GM23248 (cell line): ENCODE results near the gene SRC. TPM values are rescaled to one million over a fixed set of nuclear protein-coding genes. Genes with fewer than 3 reads are reported as not detected.
A peak's percentile ranks its signal among the peaks of the same experiment; 100 is the strongest.

Experiments
- DNase-seq: peaks from one replicate; pipeline ENCODE4 v3.0.0-alpha.2; 2015
- H2AFZ ChIP-seq: fragments of 200-600 bp; sonication (generic); 2 replicates; pipeline ENCODE4 v1.6.1; 2016; ENCODE audit warnings: antibody characterized with exemption
- H3F3A ChIP-seq: fragments of 200-600 bp; sonication (generic); 2 replicates; pipeline ENCODE4 v1.6.1; 2016; ENCODE audit warnings: mild to moderate bottlenecking, antibody characterized with exemption, mixed run types; ENCODE audit not compliant: insufficient read depth
- H3K27ac ChIP-seq: fragments of 200-600 bp; sonication (generic); 2 replicates; pipeline ENCODE4 v1.5.1; 2016; ENCODE audit warnings: mild to moderate bottlenecking
- H3K27me3 ChIP-seq: fragments of 200-600 bp; sonication (generic); replicated peaks from 2 replicates; pipeline ENCODE4 v1.6.1; 2016; ENCODE audit warnings: mild to moderate bottlenecking; ENCODE audit not compliant: insufficient read depth
- H3K36me3 ChIP-seq: fragments of 200-600 bp; sonication (generic); 2 replicates; pipeline ENCODE4 v1.6.1; 2016; ENCODE audit warnings: low read depth, mild to moderate bottlenecking
- H3K4me1 ChIP-seq: fragments of 200-600 bp; sonication (generic); 2 replicates; pipeline ENCODE4 v1.6.1; 2016; ENCODE audit warnings: mild to moderate bottlenecking; ENCODE audit not compliant: insufficient read depth
- H3K4me2 ChIP-seq: fragments of 200-600 bp; sonication (generic); one replicate; pipeline ENCODE4 v1.6.1; 2016; ENCODE audit warnings: mild to moderate bottlenecking; ENCODE audit not compliant: unreplicated experiment
- H3K4me3 ChIP-seq: fragments of 200-600 bp; sonication (generic); 2 replicates; pipeline ENCODE4 v1.5.1; 2016; ENCODE audit warnings: mild to moderate bottlenecking
- H3K79me2 ChIP-seq: fragments of 200-600 bp; sonication (generic); 2 replicates; pipeline ENCODE4 v1.6.1; 2016; ENCODE audit warnings: mild to moderate bottlenecking; ENCODE audit not compliant: insufficient read depth
- H3K9ac ChIP-seq: fragments of 200-600 bp; sonication (generic); 2 replicates; pipeline ENCODE4 v1.6.1; 2016; ENCODE audit warnings: mild to moderate bottlenecking
- H3K9me2 ChIP-seq: fragments of 200-600 bp; sonication (generic); 2 replicates; pipeline ENCODE4 v1.6.1; 2016; ENCODE audit warnings: mixed run types, mild to moderate bottlenecking, moderate library complexity; ENCODE audit not compliant: insufficient read depth
- H3K9me3 ChIP-seq: fragments of 200-600 bp; sonication (generic); one replicate; pipeline ENCODE4 v1.6.1; 2017; ENCODE audit warnings: low read depth
- H4K20me1 ChIP-seq: fragments of 200-600 bp; sonication (generic); 2 replicates; pipeline ENCODE4 v1.6.0; 2016; ENCODE audit not compliant: insufficient read depth
- EZH2 ChIP-seq: fragments of 200-600 bp; sonication (generic); IDR thresholded peaks from 2 replicates; pipeline ENCODE4 v1.6.1; 2018; ENCODE audit warnings: antibody characterized with exemption, mild to moderate bottlenecking; ENCODE audit not compliant: insufficient read depth, poor library complexity, severe bottlenecking
- EZH2phosphoT487 ChIP-seq: fragments of 200-600 bp; sonication (generic); IDR thresholded peaks from 2 replicates; pipeline ENCODE4 v1.6.1; 2018; ENCODE audit warnings: antibody characterized with exemption, moderate library complexity, mild to moderate bottlenecking, low read depth; ENCODE audit not compliant: insufficient read depth
- WGBS, 2 experiments: methylation state at CpG; one replicate each; pipeline ENCODE4 v1.1.6; 2015 to 2017; ENCODE audit warnings: low lambda C conversion rate in 2 of 2, low coverage in 1 of 2; ENCODE audit errors: missing lambda C conversion rate in 2 of 2; 5-methylcytosine and 5-hydroxymethylcytosine counted together
- in situ Hi-C: fragments of 300-500 bp; cut with MboI; formaldehyde crosslinking; loops from 2 replicates; pipeline ENCODE4 v1.15.0; 2020
- polyA plus RNA-seq: library from polyadenylated mRNA; unstranded; fragments of >200 nt; fragmentation: Nextera tagmentation; extraction: Ambion mirVana; gene quantifications from 2 replicates; pipeline ENCODE4 v1.2.1, GENCODE V29; 2016
- total RNA-seq: library from RNA; depleted of rRNA; stranded (reverse); fragments of >200 nt; shearing (Covaris generic); gene quantifications from 2 replicates; pipeline ENCODE4 v1.2.3, GENCODE V29; 2014

The SRC gene
- total and polyA plus RNA-seq, 2 experiments from 2014 or later, result 17.0 to 28.6 TPM

DNA sequence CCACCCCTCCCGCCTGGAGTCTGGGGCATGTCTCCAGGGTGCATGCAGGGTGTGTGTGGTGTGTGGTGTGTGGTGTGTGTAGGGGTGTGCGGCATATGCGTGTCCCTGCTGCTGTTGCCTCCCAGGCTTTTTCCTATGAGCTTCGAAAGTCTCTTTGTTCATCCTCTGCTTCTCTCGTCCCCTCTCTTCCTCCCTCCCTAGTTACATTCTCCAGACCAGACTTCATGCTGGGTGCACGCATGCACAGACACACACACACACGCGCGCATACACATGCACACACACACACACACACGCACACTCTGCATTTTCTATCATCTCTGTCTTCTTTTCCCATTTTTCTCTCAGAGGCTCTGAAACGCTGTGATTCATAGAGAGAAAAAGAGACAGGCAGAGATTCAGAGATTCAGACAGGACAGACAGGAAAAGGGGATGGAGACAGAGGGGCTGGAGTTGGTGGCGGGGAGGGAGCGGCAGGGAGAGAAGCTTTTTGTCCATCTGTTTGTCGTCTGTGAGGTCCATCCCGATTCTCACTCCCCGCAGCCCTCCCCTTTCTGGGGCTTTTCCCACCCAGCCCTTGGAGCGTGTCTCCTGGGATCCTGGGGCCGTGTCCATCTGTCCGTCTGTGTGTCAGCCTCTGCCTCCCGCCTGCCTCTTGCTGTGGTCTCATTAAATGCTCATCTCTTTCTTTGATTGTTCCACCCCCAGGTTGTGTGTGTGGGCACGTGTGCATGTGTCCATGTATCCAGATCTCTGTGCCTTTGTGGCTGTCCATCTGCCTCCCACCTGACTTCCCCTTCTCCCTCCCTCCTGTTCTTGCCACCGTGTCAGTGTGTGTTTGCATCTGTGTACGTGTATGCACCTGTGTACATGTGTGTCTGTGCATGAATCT, 62.6 kb downstream of the SRC start:
- Histone ChIP-seq H3K4me3 (no peak overlapping the region), H3K27ac (no peak overlapping the region), H3K79me2 (no peaks in the 10 kb centered on the region), H3K9me2 (no peaks in the 10 kb centered on the region), H3K4me1 (peaks cover 15% of the 10 kb centered on the region), H2AFZ (no peak overlapping the region), H3K4me2 (no peak overlapping the region), H3K9ac (no peak overlapping the region), H3K27me3 (peaks cover 9% of the 10 kb centered on the region; the same call in 1 of the 2 replicates), H3F3A (peaks cover 23% of the 10 kb centered on the region; the same call in 1 of the 2 replicates), H3K9me3 (no peaks in the 10 kb centered on the region), H4K20me1 (no peaks in the 10 kb centered on the region), H3K36me3 (no peaks in the 10 kb centered on the region)
- in situ Hi-C loops, result no loop called here
- 6 to 9% methylated on average over 22 to 23 of the region's 23 CpGs for WGBS, 2 experiments
- no peak for TF ChIP-seq EZH2phosphoT487
- no peak for TF ChIP-seq EZH2
- DNase-seq, result peak; percentile 32

DNA sequence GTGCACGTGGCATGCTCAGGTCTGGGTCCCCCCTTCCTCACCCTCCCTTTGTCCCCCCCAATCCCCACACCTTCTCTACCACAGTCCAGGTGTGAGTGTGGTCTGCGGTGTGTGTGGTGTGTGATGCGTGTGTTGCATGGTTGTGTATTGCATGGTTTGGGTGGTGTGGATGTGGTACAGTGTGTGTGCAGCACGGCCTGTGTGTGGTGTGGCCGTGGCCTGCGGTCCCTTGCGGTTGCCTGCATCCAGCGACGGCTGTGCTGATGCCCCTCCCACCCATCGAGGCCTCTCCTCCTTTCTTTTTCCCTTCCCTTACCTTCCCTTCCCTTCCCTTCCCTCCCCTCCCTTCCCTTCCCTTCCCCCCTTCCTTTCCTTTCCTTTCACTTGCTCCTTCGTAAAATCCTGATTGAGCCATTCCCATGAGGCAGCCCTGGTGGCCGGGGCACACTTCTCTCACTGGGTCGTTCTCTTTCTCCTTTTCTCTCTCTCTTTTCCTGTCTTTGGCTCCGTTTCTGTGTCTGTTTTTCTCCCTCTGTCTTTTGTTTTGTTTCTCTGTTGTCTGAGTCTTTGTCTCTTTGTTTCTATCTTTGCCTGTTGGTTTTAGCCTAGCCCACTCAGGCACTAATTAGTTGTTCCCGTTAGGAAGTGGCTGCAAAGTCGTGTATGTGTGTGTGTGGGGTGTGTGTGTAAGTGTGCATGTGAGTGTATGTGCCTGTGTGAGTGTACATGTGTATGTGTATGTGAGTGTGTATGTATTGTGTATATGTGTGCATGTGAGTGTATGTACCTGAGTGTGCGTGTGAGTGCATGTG, 65.7 kb downstream of the SRC start:
- 23 to 30% methylated on average over 10 to 17 of the region's 17 CpGs for WGBS, 2 experiments
- DNase-seq, result peak; percentile 36
- in situ Hi-C loops, result no loop called here

DNA sequence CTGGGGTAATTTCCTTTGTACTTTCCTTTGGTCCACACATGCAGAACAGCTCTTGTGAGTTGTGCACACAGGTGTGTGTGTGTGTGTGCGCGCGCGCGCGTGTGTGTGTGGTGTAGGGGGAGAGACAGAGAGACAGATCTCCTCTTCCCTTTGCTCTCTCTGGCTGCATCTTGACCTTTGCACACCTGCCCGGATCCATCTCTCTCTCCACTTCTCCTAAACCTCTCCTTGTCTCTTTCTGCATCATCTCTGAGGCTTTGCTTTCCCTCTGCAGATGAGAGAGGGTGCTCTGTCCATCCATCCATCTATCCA, 67.0 kb downstream of the SRC start:
- H3K9me3 ChIP-seq, result no peaks in the 10 kb centered on the region
- H3K9ac ChIP-seq, result no peak overlapping the region
- no peak overlapping the region for H3K4me3 ChIP-seq
- H3K27me3 ChIP-seq, result peaks cover 9% of the 10 kb centered on the region
- H3K36me3 ChIP-seq, result no peaks in the 10 kb centered on the region
- peaks cover 12% of the 10 kb centered on the region for H3K4me1 ChIP-seq
- no peak overlapping the region for H3K27ac ChIP-seq
- H3F3A ChIP-seq, result 0 out of 2 replicates have a peak, but pooled peaks cover 6% of the 10 kb centered on the region
- TF ChIP-seq EZH2, result no peak
- TF ChIP-seq EZH2phosphoT487, result no peak
- no peak overlapping the region for H3K4me2 ChIP-seq
- H2AFZ ChIP-seq, result no peak overlapping the region
- in situ Hi-C loops, result no loop called here
- no peaks in the 10 kb centered on the region for H3K9me2 ChIP-seq
- no peak for DNase-seq
- no peaks in the 10 kb centered on the region for H4K20me1 ChIP-seq
- 91 to 96% methylated on average over 7 of the region's 7 CpGs for whole genome bisulfite sequencing, 2 experiments
- no peaks in the 10 kb centered on the region for H3K79me2 ChIP-seq

More for the DNA sequence above, 65.7 kb downstream of the SRC start:
- H3F3A ChIP-seq, result 0 out of 2 replicates have a peak, but pooled peaks cover 9% of the 10 kb centered on the region
- H2AFZ ChIP-seq, result peak overlapping the region; percentile 74
- no peaks in the 10 kb centered on the region for H4K20me1 ChIP-seq
- H3K9me2 ChIP-seq, result no peaks in the 10 kb centered on the region
- no peak overlapping the region for H3K27ac ChIP-seq
- peaks cover 9% of the 10 kb centered on the region for H3K27me3 ChIP-seq
- peak overlapping the region; percentile 68 for H3K4me2 ChIP-seq
- no peaks in the 10 kb centered on the region for H3K79me2 ChIP-seq
- no peak for TF ChIP-seq EZH2phosphoT487
- TF ChIP-seq EZH2, result no peak
- no peak overlapping the region for H3K9ac ChIP-seq
- H3K36me3 ChIP-seq, result no peaks in the 10 kb centered on the region
- peaks cover 15% of the 10 kb centered on the region for H3K4me1 ChIP-seq
- H3K4me3 ChIP-seq, result peak overlapping the region; percentile 64
- no peaks in the 10 kb centered on the region for H3K9me3 ChIP-seq

DNA sequence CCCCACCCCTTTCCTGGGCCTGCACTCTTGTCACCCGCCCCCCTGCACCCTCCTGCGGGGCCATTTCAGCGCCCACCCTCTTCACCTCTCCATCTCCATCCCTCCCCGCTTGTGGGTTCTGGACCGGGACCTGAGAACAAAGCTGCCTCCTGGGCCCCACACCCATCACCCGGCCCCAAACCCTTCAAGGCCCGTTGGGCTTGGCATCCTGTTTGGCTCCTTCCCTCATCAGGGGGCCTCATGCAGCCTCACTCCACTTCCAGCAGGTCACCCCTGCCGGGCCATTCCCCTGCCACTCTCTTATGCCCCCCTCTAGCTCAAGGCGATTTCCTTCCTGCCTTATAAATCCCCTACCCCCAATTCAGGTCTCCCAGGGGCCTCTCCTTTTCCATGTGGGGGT, 67.4 kb downstream of the SRC start:
- Histone ChIP-seq H3K27me3 (peaks cover 9% of the 10 kb centered on the region), H3K4me1 (peaks cover 11% of the 10 kb centered on the region; the same call in 1 of the 2 replicates)

More for the DNA sequence above, 67.4 kb downstream of the SRC start:
- Histone ChIP-seq H3K4me3 (no peak overlapping the region), H3K36me3 (no peaks in the 10 kb centered on the region), H3K79me2 (no peaks in the 10 kb centered on the region), H3K9me2 (no peaks in the 10 kb centered on the region), H2AFZ (no peak overlapping the region), H4K20me1 (no peaks in the 10 kb centered on the region), H3K9ac (no peak overlapping the region), H3F3A (0 out of 2 replicates have a peak, but pooled peaks cover 3% of the 10 kb centered on the region), H3K9me3 (no peaks in the 10 kb centered on the region), H3K27ac (no peak overlapping the region), H3K4me2 (no peak overlapping the region)
- DNase-seq, result no peak
- TF ChIP-seq EZH2 (no peak), EZH2phosphoT487 (no peak)
- WGBS, 2 experiments, result 74 to 78% methylated on average over 4 to 9 of the region's 9 CpGs
- in situ Hi-C loops, result no loop called here
